HuH-7 (cell line): ENCODE measurements around the gene C1orf146.
"Not testable (repeated sequence)": the region's sequence is repeated elsewhere in the genome, so short reads cannot be mapped to it uniquely, and the experiment has no call there.

Experiments
- DNase-seq: peaks from one replicate; pipeline ENCODE4 v3.0.0; 2011; ENCODE audit warnings: low spot score

The C1orf146 gene

GRCh38 chr1:92274939-92275338 lies 57.2 kb downstream of the C1orf146 start:
- no peak for DNase-seq

GRCh38 chr1:92276082-92276481 lies 58.4 kb downstream of the C1orf146 start:
- DNase-seq = no peak

- DNase-seq = no peak
These were observed 59.5 kb downstream of the C1orf146 start for GRCh38 chr1:92277105-92277723.

GRCh38 chr1:92279781-92280180 lies 62.1 kb downstream of the C1orf146 start:
- not testable (repeated sequence) for DNase-seq

GRCh38 chr1:92281411-92281810 lies 63.7 kb downstream of the C1orf146 start:
- DNase-seq = not testable (repeated sequence)

GRCh38 chr1:92291372-92291999 lies 73.8 kb downstream of the C1orf146 start:
- DNase-seq = peak; percentile 46
